Measurements from ENCODE around the gene TMEM161A. TPM values are rescaled to one million over a fixed set of nuclear protein-coding genes. Genes with fewer than 3 reads are reported as not detected.

The TMEM161A gene
- total and polyA plus RNA-seq, 2 experiments from 2014 or later = 38.9 to 59.5 TPM

GRCh38 chr19:19165396-19165795 is 27.1 kb upstream of the TMEM161A start:
- no peak overlapping the region for H3K4me2 ChIP-seq
- DNase-seq (ENCODE audit: low spot score) (no peak), ATAC-seq (no peak)
- H2AFZ ChIP-seq = no peak overlapping the region
- TF ChIP-seq NANOG (IDR thresholded peaks at IDR 0.05; ENCODE audit: borderline replicate concordance) (no peak), JUNB (IDR thresholded peaks at IDR 0.05; ENCODE audit: unreplicated experiment) (no peak), ZNF331 (CRISPR knock-in tag; IDR thresholded peaks at IDR 0.05; ENCODE audit: low read depth) (no peak), ETS1 (IDR thresholded peaks at IDR 0.05) (no peak), ZNF462 (CRISPR knock-in tag; IDR thresholded peaks at IDR 0.05) (no peak), EZH2 (IDR thresholded peaks at IDR 0.05; ENCODE audit: low read depth, unreplicated experiment) (no peak), REST (IDR thresholded peaks at IDR 0.05; ENCODE audit: unreplicated experiment) (no peak), POLR2AphosphoS5 (IDR thresholded peaks at IDR 0.05; ENCODE audit: low read depth) (no peak), EZH2phosphoT487 (IDR thresholded peaks at IDR 0.05; ENCODE audit: unreplicated experiment) (no peak), STAT1 (IDR thresholded peaks at IDR 0.05; ENCODE audit: unreplicated experiment) (no peak)
- H3K27me3 Mint-ChIP-seq (ENCODE audit: insufficient read depth, low read depth, poor library complexity) = peaks cover 29% of the 10 kb centered on the region
- H3K36me3 Mint-ChIP-seq (ENCODE audit: low read depth) = no peaks in the 10 kb centered on the region; the same call in 2 of the 3 replicates
- H3K36me3 ChIP-seq (ENCODE audit: insufficient read depth) = no peaks in the 10 kb centered on the region
- no peaks in the 10 kb centered on the region for H3K79me2 ChIP-seq (replicated peaks; ENCODE audit: insufficient read depth)
- peaks cover 3% of the 10 kb centered on the region; the same call in 2 of the 3 replicates for H3K9me3 Mint-ChIP-seq
- H3K27ac Mint-ChIP-seq = no peak overlapping the region; the same call in 1 of the 2 replicates
- no peaks in the 10 kb centered on the region for H3K9me2 ChIP-seq (ENCODE audit: insufficient read depth)
- peaks cover 22% of the 10 kb centered on the region for H3K4me1 Mint-ChIP-seq
- no peak overlapping the region for H3K27ac ChIP-seq (ENCODE audit: low read depth)
- no peak overlapping the region for H3K4me3 ChIP-seq
- H3K27me3 ChIP-seq (ENCODE audit: insufficient read depth) = peaks cover 16% of the 10 kb centered on the region
- 0 out of 2 replicates have a peak, but pooled peaks cover under 1% of the 10 kb centered on the region for H3F3A ChIP-seq (replicated peaks; ENCODE audit: low read depth)
- peaks cover 12% of the 10 kb centered on the region for H3K4me1 ChIP-seq (ENCODE audit: insufficient read depth)
- H3K4me3 Mint-ChIP-seq = no peak overlapping the region
- H4K20me1 ChIP-seq (replicated peaks; ENCODE audit: insufficient read depth) = no peaks in the 10 kb centered on the region

Measured in GM23338 (cell line).